Measurements from ENCODE around the gene PROC.
A peak's percentile ranks its signal among the peaks of the same experiment; 100 is the strongest.

Gene PROC

GRCh38 chr2:127406454-127406853 is 11.8 kb upstream of the PROC start:
- H3K23ac ChIP-seq (ENCODE audit: low read length in 2 of 2), result no peak overlapping the region
- no peak overlapping the region for H2BK15ac ChIP-seq (ENCODE audit: low read depth, poor library complexity, severe bottlenecking)
- no peak overlapping the region for H3K4me3 ChIP-seq (ENCODE audit: insufficient read depth in 1 of 2, low read depth in 1 of 2, low read length in 2 of 2)
- peak overlapping the region; percentile 32 for H3K9ac ChIP-seq (ENCODE audit: low read length)
- no peaks in the 10 kb centered on the region for H3K9me3 ChIP-seq (ENCODE audit: control insufficient read depth, low read length)
- H3K79me1 ChIP-seq (replicated peaks; ENCODE audit: low read length, poor library complexity, severe bottlenecking), result no peaks in the 10 kb centered on the region
- H3K4ac ChIP-seq (ENCODE audit: low read depth in 1 of 2, low read length in 2 of 2), result no peak overlapping the region
- H4K8ac ChIP-seq (ENCODE audit: low read length), result no peak overlapping the region
- H2BK120ac ChIP-seq (ENCODE audit: low read depth, low read length), result no peak overlapping the region
- H3K27ac ChIP-seq (ENCODE audit: low read length, poor library complexity, severe bottlenecking), result peak overlapping the region; percentile 44
- no peak overlapping the region for H3K4me2 ChIP-seq (ENCODE audit: low read length, poor library complexity, severe bottlenecking)
- H2BK12ac ChIP-seq (ENCODE audit: low read length in 2 of 2), result no peak overlapping the region
- no CpG with 5 or more reads among the region's 2 CpGs for WGBS
- H2AFZ ChIP-seq (ENCODE audit: low read depth, low read length), result no peak overlapping the region
- no peak overlapping the region for H3K18ac ChIP-seq (ENCODE audit: low read depth in 1 of 2, low read length in 2 of 2)
- H3K36me3 ChIP-seq (ENCODE audit: control insufficient read depth in 1 of 2, insufficient read depth in 2 of 2, low read depth in 1 of 2, low read length in 2 of 2), result no peaks in the 10 kb centered on the region
- H4K91ac ChIP-seq (ENCODE audit: low read length), result no peak overlapping the region
- peaks cover 26% of the 10 kb centered on the region for H3K4me1 ChIP-seq (ENCODE audit: control insufficient read depth, insufficient read depth, low read depth, low read length)
- DNase-seq, result peak; percentile 34
- no peaks in the 10 kb centered on the region for H3K27me3 ChIP-seq (ENCODE audit: control insufficient read depth in 1 of 2, insufficient read depth in 1 of 2, low read length in 2 of 2)
- H2BK5ac ChIP-seq (ENCODE audit: low read depth, low read length, poor library complexity, severe bottlenecking), result no peak overlapping the region
- H3K14ac ChIP-seq (ENCODE audit: low read length in 2 of 2), result no peak overlapping the region
- no peak overlapping the region for H2AK5ac ChIP-seq (ENCODE audit: low read length, severe bottlenecking)

GRCh38 chr2:127407091-127407490 is 11.1 kb upstream of the PROC start:
- H3K18ac ChIP-seq (ENCODE audit: low read depth in 1 of 2, low read length in 2 of 2), result peak overlapping the region in 1 of 2 experiments; percentile 79
- H3K4me2 ChIP-seq (ENCODE audit: low read length, poor library complexity, severe bottlenecking), result no peak overlapping the region
- H3K4me3 ChIP-seq (ENCODE audit: insufficient read depth in 1 of 2, low read depth in 1 of 2, low read length in 2 of 2), result no peak overlapping the region
- no peak overlapping the region for H2AFZ ChIP-seq (ENCODE audit: low read depth, low read length)
- 96% methylated on average over 8 of the region's 9 CpGs for WGBS
- H2AK5ac ChIP-seq (ENCODE audit: low read length, severe bottlenecking), result peak overlapping the region; percentile 97
- H3K14ac ChIP-seq (ENCODE audit: low read length in 2 of 2), result peak overlapping the region in 1 of 2 experiments; percentile 11
- H3K9ac ChIP-seq (ENCODE audit: low read length), result peak overlapping the region; percentile 35
- peak overlapping the region; percentile 44 for H3K27ac ChIP-seq (ENCODE audit: low read length, poor library complexity, severe bottlenecking)
- H3K23ac ChIP-seq (ENCODE audit: low read length in 2 of 2), result no peak overlapping the region
- H3K4ac ChIP-seq (ENCODE audit: low read depth in 1 of 2, low read length in 2 of 2), result peak overlapping the region in 1 of 2 experiments; percentile 60
- H3K36me3 ChIP-seq (ENCODE audit: control insufficient read depth in 1 of 2, insufficient read depth in 2 of 2, low read depth in 1 of 2, low read length in 2 of 2), result no peaks in the 10 kb centered on the region
- H3K27me3 ChIP-seq (ENCODE audit: control insufficient read depth in 1 of 2, insufficient read depth in 1 of 2, low read length in 2 of 2), result no peaks in the 10 kb centered on the region
- DNase-seq, result no peak
- peak overlapping the region; percentile 25 for H4K91ac ChIP-seq (ENCODE audit: low read length)
- H3K9me3 ChIP-seq (ENCODE audit: control insufficient read depth, low read length), result no peaks in the 10 kb centered on the region
- peak overlapping the region; percentile 11 for H2BK5ac ChIP-seq (ENCODE audit: low read depth, low read length, poor library complexity, severe bottlenecking)
- peak overlapping the region; percentile 88 to 99 for H2BK12ac ChIP-seq (ENCODE audit: low read length in 2 of 2)
- no peak overlapping the region for H4K8ac ChIP-seq (ENCODE audit: low read length)
- peaks cover 23% of the 10 kb centered on the region for H3K4me1 ChIP-seq (ENCODE audit: control insufficient read depth, insufficient read depth, low read depth, low read length)
- H2BK120ac ChIP-seq (ENCODE audit: low read depth, low read length), result peak overlapping the region; percentile 92
- H3K79me1 ChIP-seq (replicated peaks; ENCODE audit: low read length, poor library complexity, severe bottlenecking), result no peaks in the 10 kb centered on the region
- H2BK15ac ChIP-seq (ENCODE audit: low read depth, poor library complexity, severe bottlenecking), result no peak overlapping the region

GRCh38 chr2:127407661-127408003 is 10.6 kb upstream of the PROC start:
- Histone ChIP-seq H3K14ac (ENCODE audit: low read length in 2 of 2) (peak overlapping the region in 1 of 2 experiments; percentile 89), H2BK5ac (ENCODE audit: low read depth, low read length, poor library complexity, severe bottlenecking) (no peak overlapping the region), H2BK120ac (ENCODE audit: low read depth, low read length) (peak overlapping the region; percentile 64), H3K27ac (ENCODE audit: low read length, poor library complexity, severe bottlenecking) (peak overlapping the region; percentile 78), H3K4me3 (ENCODE audit: insufficient read depth in 1 of 2, low read depth in 1 of 2, low read length in 2 of 2) (no peak overlapping the region), H3K4ac (ENCODE audit: low read depth in 1 of 2, low read length in 2 of 2) (peak overlapping the region in 1 of 2 experiments; percentile 97), H3K18ac (ENCODE audit: low read depth in 1 of 2, low read length in 2 of 2) (peak overlapping the region; percentile 88 to 97), H4K91ac (ENCODE audit: low read length) (no peak overlapping the region), H4K8ac (ENCODE audit: low read length) (peak overlapping the region; percentile 89), H3K4me2 (ENCODE audit: low read length, poor library complexity, severe bottlenecking) (no peak overlapping the region), H3K23ac (ENCODE audit: low read length in 2 of 2) (no peak overlapping the region), H3K79me1 (replicated peaks; ENCODE audit: low read length, poor library complexity, severe bottlenecking) (no peaks in the 10 kb centered on the region), H3K36me3 (ENCODE audit: control insufficient read depth in 1 of 2, insufficient read depth in 2 of 2, low read depth in 1 of 2, low read length in 2 of 2) (no peaks in the 10 kb centered on the region), H3K4me1 (ENCODE audit: control insufficient read depth, insufficient read depth, low read depth, low read length) (peaks cover 21% of the 10 kb centered on the region), H3K9me3 (ENCODE audit: control insufficient read depth, low read length) (no peaks in the 10 kb centered on the region), H3K9ac (ENCODE audit: low read length) (peak overlapping the region; percentile 35), H2BK12ac (ENCODE audit: low read length in 2 of 2) (peak overlapping the region; percentile 91 to 98), H2AFZ (ENCODE audit: low read depth, low read length) (no peak overlapping the region), H2BK15ac (ENCODE audit: low read depth, poor library complexity, severe bottlenecking) (peak overlapping the region; percentile 82), H3K27me3 (ENCODE audit: control insufficient read depth in 1 of 2, insufficient read depth in 1 of 2, low read length in 2 of 2) (no peaks in the 10 kb centered on the region), H2AK5ac (ENCODE audit: low read length, severe bottlenecking) (peak overlapping the region; percentile 76)
- DNase-seq, result no peak
- 9% methylated on average over 4 of the region's 6 CpGs for WGBS

GRCh38 chr2:127408004-127408806 is 10.0 kb upstream of the PROC start:
- Histone ChIP-seq H3K23ac (ENCODE audit: low read length in 2 of 2) (peak overlapping the region in 1 of 2 experiments; percentile 23), H3K27ac (ENCODE audit: low read length, poor library complexity, severe bottlenecking) (peak overlapping the region; percentile 54)

More at GRCh38 chr2:127408004-127408806, 10.0 kb upstream of the PROC start:
- Histone ChIP-seq H3K14ac (ENCODE audit: low read length in 2 of 2) (peak overlapping the region in 1 of 2 experiments; percentile 86), H2AFZ (ENCODE audit: low read depth, low read length) (no peak overlapping the region), H2BK120ac (ENCODE audit: low read depth, low read length) (peak overlapping the region; percentile 99), H3K4me2 (ENCODE audit: low read length, poor library complexity, severe bottlenecking) (peak overlapping the region; percentile 62), H3K4me1 (ENCODE audit: control insufficient read depth, insufficient read depth, low read depth, low read length) (peaks cover 21% of the 10 kb centered on the region), H3K36me3 (ENCODE audit: control insufficient read depth in 1 of 2, insufficient read depth in 2 of 2, low read depth in 1 of 2, low read length in 2 of 2) (no peaks in the 10 kb centered on the region), H4K8ac (ENCODE audit: low read length) (peak overlapping the region; percentile 100), H2BK5ac (ENCODE audit: low read depth, low read length, poor library complexity, severe bottlenecking) (peak overlapping the region; percentile 83), H4K91ac (ENCODE audit: low read length) (peak overlapping the region; percentile 99), H2BK12ac (ENCODE audit: low read length in 2 of 2) (peak overlapping the region; percentile 41 to 96), H3K4ac (ENCODE audit: low read depth in 1 of 2, low read length in 2 of 2) (peak overlapping the region; percentile 85 to 95), H3K9ac (ENCODE audit: low read length) (peak overlapping the region; percentile 85), H2AK5ac (ENCODE audit: low read length, severe bottlenecking) (peak overlapping the region; percentile 1), H3K4me3 (ENCODE audit: insufficient read depth in 1 of 2, low read depth in 1 of 2, low read length in 2 of 2) (peak overlapping the region; percentile 51 to 68), H3K9me3 (ENCODE audit: control insufficient read depth, low read length) (no peaks in the 10 kb centered on the region), H3K79me1 (replicated peaks; ENCODE audit: low read length, poor library complexity, severe bottlenecking) (no peaks in the 10 kb centered on the region), H2BK15ac (ENCODE audit: low read depth, poor library complexity, severe bottlenecking) (peak overlapping the region; percentile 66), H3K18ac (ENCODE audit: low read depth in 1 of 2, low read length in 2 of 2) (peak overlapping the region; percentile 96 to 98), H3K27me3 (ENCODE audit: control insufficient read depth in 1 of 2, insufficient read depth in 1 of 2, low read length in 2 of 2) (no peaks in the 10 kb centered on the region)
- peak; percentile 91 for DNase-seq
- 2% methylated on average over 63 of the region's 75 CpGs for WGBS
